GM18907 (cell line): Measurements from ENCODE around the gene HRCT1.

Experiments
- ATAC-seq: cut with Tn5 transposase; IDR thresholded peaks from one replicate; pipeline ENCODE4 v1.9.1; 2021; ENCODE audit warnings: mild to moderate bottlenecking, moderate library complexity; ENCODE audit not compliant: unreplicated experiment

Gene HRCT1

DNA sequence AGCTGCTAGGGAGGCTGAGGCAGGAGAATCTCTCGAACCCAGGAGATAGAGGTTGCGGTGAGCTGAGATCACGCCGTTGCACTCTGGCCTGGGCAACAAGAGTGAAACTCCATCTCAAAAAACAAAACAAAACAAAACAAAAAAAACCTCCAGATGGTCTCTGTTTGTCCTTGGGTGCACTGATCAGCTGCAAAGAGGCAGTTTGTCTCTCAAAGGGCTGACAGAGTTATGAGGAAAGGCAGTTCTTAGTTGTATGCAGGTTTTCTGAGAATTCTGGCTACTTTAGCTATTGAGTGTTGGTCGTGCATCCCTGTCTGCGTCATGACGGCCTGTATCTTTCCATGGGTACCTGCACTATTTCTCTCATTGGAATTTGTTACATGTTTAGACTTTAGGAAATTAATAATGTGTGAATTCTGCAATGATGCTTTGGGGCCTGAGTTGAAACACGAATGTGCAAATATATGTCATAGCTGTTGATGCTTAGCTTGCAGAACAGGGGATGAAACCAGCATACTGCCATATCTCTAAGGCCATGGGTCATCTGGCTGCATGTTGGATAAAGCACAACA, 33.8 kb downstream of the HRCT1 start:
- ATAC-seq: no peak

DNA sequence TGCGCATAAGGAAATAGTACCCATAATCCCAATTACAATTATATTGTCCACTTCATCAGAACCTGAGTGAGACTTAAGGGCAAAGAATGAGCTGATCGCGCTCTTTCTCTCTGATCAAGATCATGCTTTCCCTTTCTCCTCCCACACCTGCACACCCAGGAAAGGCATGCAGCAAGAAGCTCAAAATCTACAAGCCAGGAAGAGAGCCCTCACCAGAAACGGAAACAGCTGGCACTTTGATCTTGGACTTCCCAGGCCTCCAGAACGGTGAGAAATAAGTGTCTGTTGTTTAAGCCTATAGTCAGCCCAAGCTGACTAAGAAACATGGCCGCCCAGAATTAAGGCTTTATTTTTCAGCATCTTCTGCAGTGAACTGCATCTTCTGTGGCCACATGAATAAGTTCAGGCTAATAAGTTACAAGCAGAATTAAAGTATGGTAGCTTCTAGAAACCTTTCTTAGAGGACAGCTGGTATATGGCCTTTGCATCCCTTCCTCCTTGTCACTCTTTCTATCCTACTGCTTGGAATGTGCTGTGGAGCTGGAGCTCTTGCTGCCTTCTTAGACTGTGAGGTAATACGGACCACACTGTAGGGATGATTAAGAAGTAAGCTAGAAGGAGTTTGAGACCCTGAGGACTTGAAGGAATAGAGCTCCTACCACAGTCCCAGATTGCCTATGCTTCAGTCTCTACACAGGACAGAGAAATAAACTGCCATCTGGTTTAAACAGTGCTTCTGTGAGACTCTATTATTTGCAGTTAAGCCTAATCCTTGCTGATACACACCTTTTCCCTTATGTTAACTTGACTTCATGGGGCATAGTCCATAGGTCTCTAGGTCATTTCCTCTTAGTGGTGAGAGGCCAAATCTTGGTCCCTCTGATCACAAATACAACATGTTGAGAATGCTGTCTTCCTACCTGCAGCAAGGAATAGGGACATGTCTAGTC, 34.7 kb downstream of the HRCT1 start:
- no peak for ATAC-seq

DNA sequence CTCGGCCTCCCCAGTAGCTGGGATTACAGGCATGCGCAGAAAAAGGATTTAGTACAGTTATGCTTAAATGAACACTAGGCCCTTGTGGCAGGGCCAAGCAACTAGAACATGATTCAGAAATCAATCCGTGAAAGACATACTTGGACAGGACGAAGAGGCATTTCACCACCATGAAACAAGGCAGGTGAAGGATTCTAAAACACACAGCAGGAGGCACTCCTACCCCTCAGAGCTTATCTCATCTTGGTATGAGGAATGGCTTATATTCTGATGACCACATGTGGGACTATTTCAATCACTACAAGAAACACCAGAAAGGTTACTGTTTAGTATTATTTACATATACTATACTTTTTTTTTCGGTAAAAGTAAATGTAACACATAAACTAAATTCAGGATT, 36.3 kb downstream of the HRCT1 start:
- no peak for ATAC-seq

DNA sequence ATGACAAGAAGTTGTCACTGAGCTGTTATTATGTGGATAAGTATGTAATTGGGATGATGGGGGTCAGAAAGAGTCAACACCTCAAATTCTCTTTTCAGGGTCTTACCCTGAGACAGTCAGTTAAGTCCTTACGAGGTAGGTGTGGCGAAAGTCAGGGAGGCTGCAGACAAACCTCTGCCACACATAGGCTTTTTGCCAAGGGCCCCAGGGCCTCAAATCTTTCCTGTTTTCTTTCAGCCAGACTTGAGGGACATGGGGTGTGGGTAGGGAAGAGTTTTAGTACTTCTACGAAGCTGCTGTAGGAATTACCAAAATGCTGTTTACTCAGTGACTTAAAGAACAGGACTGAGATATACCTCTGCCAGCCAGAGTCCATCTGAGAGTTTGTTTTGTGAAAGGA, 38.2 kb downstream of the HRCT1 start:
- no peak for ATAC-seq

DNA sequence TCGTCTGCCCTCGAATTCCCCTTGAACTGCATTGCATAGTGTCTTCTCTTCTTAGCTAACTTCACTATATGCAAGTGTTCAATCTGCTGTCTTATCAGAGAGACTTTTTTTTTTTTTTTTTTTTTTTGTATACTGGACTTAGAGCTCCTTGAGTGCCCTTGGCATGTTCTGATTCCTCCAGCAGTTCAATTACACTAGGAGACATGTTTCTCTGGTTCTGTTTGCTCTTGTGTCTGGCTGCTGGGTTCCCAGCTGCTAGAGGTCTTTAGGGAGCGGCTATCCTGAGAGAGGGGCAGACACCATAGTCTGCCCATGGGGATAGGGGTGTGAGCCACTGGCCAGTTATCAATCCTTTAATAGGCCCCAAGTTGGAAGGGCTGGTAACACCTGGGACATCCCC, 38.8 kb downstream of the HRCT1 start:
- ATAC-seq: no peak

DNA sequence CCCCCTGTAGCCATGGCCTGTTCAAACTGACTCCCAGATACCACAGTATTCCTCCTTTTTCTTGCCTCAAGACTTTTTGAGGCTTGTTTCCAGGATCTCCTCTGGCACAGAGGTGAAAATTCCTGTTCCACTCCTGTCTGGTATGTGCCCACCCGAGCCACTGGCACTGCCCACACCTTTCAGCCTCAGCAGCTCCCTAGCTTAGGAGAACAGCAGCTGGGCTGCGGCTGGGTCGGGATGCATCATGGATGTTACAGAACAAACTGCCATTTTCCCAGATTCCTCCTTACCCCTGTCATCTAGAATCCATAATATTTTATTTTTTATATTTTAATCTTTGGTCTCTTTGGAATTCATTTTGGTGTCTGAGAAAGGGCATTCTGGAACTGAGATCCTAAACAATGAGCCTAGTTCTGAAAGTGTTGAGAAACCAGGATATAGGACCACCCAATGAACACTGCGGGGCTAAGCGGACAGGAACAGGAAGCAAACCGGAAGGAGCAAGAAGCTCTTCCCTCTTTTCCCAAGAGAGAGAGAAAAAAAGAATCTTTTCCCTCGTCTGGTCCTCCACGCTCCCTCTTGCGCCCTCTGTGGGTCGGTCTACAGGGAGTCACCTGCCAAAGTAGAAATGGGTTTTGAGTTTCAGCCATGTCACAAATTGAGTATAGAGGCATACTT, 39.5 kb downstream of the HRCT1 start:
- no peak for ATAC-seq

DNA sequence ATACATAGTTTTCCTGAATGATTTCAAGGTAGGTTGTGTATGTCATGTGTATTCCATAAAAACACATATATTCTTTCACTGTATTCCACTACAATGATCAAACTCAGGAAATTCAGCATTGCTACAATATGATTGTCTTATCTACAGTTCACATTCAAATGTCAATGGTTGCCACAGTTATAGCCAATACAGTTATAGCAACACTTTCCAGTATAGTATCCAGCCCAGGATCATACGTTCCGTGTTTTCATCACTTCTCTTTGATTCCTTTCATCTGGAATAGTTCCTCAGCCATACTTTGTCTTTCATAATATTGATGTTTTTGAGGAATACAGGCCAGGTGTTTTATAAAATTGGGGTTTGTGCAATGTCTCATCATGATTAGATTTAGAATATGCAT, 42.4 kb downstream of the HRCT1 start:
- no peak for ATAC-seq

DNA sequence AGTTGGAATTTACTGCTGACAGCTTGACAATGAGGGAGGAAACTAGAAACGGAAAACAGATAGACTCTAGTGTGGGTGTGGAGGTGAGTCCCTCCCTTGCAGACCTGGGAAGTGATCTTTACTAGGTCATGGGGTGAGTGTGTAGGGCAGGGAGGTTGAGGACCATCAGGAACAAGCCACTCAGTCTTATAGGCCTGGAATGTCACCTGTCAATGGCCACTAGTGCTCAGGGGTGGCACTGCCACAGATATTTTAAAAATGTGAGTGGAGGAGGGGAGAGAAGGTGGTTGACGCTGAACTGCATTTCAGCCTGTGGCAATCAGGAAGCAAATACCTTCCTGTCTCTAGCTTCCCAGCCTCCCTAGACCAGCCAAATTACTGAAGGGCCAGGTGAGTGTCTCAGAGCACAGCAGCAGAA, 42.9 kb downstream of the HRCT1 start:
- ATAC-seq: no peak

DNA sequence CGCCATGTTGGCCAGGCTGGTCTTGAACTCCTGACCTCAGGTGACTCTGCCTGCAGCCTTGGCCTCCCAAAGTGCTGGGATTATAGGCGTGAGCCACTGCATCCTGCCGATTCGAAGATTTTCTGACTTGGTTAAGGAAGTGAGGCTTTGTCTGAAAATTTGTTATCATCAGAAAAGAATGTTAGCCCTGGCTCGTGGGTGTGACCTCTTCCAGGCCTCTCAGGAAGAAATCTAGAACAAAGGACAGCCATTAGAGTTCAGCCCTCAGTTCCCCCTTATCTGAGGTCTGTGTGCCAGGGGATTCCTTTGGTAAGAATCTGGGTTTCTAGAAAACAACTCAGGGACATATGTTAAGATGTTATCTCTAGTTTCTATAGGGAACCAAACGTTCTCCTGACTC, 45.7 kb downstream of the HRCT1 start:
- ATAC-seq: no peak

DNA sequence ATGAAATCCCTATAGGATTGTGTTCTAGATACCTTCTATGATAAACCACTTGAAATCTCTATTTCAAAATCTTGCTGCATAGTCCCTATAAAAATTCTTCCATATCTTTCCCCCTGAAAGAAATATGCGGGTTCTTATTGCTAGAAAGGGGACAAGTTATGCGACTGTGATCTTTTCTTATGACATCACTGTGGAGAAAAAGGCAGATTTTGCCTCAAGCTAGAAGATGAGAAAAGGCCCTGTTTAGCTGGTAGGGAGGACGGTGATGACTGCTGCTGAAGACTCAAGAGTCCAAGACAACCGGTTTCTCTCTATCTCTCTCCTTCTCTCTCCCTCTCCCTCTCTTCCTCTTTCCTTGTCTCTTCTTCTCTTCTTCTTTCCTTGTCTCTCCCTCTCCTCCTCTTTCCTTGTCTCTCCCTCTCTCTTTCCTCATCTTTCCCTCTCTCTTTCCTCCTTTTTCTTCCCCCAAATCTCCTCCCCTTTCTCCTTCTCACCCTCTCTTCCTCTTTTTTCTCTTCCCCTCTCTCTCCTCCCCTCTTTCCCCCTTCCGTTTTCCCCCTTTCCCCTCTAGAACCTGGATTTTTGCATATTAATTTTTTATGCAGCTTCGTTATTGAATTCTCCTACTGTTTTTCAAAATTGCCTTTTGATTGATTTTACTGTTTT, 46.7 kb downstream of the HRCT1 start:
- ATAC-seq: no peak

DNA sequence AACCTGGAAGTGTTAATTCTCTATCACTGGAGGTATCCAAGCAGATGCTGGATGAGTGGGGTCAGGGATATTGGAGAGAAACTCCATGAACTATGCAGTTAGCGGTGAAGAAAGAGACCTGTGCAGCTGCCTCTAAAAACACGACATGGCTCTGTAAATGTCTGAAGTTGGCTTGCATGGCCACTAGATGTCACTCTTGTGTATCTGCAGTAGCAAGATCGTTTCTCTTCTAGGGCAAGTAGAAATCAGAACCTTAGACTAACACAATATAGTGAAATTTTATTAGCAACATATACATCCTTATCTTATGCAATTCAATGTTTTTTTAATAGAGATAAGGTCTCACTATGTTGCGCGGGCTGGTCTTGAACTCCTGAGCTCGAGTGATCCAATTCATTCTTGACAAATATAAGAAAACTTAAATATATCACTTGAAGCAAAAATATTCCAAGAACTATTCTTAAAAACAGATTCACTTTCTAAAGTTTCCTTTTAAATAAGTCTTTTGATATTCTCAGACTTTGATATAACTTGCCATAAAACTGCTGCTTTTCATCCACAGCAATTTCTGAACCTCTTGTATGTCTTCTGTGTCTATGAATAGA, 49.0 kb downstream of the HRCT1 start:
- ATAC-seq: no peak

DNA sequence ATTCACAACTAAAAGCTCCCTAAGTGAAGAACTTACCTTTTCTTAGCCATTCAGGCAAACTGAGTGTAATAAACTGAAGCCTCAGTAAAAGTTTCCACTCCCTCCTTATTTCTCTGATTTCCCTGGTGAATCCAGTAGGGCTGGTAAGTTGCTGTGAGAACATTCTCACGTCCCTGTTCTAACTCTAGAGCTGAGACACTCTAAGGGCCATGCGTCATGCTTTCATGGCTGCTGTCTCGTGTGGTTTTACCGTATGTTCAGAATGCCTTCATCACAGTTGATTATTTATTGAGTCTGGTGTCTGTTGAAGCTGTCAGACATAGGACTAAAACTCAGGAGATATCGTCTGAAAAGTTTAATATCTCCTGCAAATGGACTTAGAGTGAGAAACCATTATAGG, 50.6 kb downstream of the HRCT1 start:
- no peak for ATAC-seq
